Stimulated activated CD8-positive, alpha-beta memory T cell treated with anti-CD3 and anti-CD28 coated beads, Interleukin-15, amount 100 ng/mL, for 4 hours (primary cell): ENCODE measurements around the gene ZNF217.
"Not testable (repeated sequence)": the region's sequence is repeated elsewhere in the genome, so short reads cannot be mapped to it uniquely, and the experiment has no call there.

Source experiments
- DNase-seq, 2 donors: peaks; one replicate each; pipeline ENCODE4 v3.0.0-alpha.2; 2020; ENCODE audit warnings: low read depth in 2 of 2

Gene ZNF217

DNA sequence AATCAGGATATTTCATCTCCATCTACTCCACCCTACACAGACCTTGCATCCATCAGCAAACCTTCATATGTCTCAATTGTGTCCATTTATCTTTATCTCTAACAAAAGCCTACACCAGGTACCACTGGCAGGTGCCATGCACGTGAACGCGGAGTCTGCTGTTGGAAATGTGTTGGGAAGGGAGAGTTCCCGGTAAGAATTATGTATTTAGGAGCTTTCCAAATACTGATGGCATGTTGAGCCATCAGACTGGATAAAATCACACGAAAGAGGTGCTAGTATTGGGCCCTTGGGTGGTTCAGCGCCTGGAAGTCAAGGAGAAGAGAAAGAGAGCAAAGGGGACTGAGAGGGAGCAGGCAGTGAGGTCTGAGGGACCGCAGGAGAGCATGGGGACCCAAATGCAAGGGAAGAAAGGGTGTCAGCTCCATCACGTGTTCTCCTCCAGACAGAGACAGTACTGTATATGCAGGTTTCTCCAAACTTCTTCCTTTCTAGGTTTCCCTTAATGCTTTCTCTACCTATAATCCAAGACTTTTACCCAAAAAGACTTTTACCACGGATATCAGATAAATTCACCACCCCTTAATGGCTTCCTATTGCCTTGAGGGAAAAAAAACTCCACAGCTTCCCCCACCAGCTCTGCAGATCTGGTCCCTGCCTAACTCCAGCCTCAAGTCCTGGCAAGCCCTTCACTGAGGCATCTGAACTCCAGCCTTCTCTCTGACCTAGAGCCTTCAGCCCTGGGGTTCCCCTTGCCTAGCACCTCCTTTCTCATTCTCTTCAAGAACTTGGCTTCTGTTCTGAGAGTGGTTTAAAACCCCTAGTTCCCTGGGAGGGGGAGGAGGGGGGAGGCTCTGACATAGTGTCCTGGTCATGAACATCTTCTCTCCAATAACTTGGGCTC, 4.8 kb upstream of the ZNF217 start:
- no peak for DNase-seq

DNA sequence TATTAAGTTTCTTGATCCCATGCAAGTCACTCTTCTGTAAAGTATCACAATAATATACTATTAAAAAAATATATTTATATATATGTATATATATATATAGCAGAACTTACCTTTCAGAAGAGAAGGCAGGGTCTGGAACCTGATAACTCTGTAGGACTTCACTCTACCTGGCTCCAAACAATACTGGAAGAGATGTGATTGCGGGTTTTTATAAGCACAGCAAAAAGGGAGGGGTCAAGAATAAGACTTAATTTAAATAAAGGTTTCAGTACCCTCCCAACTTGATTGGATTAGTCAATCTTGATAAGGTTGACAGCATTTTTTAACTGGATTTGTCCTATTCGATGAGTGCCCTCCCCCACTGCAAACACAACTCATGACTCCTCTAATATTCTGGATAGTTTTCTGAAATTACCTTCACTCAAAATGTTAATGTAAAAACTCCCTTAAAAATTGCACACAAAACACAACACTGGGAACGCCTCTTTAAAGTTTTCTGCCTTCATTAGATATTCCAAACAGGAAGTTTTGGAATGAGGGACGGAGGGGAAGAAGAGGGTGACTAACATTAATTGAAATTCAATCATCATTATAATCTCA, 4.0 kb upstream of the ZNF217 start:
- DNase-seq = no peak

DNA sequence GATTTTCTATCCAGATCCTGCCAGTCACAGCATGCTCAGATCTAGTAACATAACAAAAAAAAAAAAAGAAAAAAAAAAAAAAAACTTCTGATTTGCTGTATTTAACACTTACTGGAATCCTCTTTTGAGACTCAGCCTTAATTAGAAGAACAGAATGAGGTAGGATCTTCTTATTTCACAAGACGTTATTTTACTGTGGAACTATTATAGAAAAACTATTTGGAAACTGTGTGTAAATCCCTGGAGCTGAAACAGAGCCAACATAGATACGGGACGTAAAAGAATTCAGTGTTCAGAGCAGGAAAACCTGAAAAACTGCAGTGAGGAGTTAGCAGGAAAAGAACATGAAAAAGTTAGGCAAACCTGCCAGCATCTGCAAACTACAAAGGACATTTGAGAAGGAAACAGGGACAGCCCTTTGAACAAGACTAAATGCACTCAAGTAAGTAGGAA, 3.4 kb upstream of the ZNF217 start:
- DNase-seq = no peak

DNA sequence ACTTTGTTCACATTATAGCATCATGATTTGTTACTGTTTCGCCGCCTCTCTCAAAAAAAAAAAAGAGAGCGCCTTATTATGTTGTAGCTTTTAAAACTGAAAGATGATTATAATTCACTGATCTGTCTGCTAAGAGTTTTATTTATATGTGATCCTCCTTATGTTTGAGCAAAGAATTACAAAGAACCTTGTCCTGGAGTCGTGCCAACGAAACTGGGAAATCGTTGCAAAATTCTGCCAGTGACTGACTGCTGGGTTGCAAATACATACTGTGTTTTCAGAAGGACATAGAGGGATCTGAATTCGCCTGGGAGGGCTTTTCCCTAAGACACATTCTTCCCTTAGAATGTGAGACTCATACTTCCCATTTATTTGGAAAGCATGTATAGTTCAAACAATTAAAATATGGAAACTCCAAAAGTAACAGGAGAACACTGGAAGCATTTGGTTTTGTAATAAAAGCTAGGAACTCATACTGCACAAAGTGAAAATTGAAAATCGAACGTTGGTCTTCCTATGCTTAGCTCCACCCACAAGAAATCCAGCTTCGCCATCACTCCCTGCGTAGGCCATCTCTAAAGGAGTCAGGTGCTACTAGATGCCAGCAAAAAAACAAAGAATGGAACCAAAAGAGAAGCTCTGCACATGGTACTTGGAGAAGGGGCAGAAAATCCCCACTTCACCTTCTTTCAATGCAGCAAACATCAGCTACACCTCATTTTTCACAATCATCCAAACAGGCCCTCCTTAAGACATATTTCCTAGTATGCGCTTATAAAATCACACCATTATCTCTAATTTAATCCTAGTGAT, 2.8 kb upstream of the ZNF217 start:
- not testable (repeated sequence) for DNase-seq

DNA sequence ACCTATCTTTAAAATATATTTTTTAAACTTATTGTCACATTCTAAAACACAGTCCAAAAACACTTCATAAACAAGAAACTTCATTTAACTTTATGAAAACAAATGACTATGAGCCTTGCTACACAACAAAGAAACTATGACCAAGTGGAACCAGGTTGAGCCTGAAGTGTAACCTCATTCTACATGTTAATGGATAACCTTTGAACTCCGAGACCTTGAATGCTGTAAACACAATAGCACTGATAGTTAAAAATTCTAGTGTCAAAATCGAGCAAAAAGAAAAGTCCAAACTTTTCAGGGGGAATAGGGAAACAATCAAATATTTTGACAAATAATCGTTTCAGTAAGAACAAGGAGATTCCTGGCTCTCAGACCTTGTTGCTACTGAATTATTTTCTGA, 2.1 kb upstream of the ZNF217 start:
- DNase-seq = not testable (repeated sequence)

DNA sequence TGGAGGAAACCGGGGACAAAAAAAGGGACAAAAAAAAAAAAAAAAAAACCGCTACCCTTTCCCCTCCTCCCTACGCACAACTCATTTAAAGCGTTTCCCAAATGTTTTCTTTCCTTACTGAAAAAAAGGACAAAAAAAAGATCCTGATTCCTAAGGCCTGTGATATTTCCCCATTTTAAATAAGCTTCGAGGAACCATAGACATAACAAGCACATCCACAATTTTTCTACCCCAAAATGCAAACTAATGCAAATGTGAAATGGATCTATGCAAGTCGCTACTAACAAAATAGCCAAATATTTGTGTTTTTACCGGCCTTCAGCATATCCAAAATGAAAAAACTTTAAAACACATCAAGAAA, 1.4 kb upstream of the ZNF217 start:
- no peak for DNase-seq

DNA sequence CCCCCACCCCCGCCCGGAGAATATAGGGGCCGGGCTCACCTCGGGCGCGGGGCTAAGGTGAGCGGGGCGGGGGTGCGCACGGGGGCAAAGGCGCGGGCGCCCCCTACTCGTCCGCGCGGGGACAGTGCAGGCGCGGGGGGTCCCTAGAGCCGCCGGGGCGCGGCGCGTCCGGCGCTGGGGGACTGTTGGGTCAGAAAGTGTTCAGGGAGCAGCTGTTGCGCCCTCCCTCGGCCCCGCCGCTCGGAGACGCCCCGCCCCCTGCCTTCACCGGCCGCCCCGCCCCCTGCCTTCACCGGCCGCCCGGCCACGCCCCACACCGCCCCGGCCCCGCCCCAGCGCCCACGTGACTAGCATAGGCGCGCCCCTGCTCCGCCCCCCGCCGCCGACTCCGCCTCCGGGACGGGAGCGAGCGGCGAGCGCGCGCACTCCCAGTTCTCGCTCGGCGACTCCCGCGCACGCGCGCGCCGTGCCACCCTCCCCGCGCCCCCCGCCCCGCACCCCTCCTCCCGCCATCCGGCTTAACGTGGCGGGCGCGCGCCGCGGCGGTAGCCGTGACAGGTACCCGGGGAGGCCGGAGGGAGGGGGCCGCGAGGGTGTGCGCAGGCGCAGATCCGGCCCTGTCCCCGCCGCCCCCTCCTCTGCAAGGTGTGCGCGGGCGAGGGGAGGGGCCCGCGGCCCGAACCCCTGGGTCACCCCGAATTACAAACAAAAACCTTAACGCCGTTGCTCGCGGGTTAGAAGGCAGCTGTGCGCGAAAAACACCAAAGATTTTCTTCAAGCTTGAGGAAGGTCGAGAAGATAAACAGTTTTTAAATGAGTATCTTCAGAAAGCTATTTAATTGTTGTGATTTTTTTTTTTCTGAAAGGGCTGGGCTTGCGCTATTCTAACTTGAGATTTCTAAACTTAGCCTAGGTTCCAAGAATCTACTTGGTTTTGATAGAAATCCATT, 704 bp upstream of the ZNF217 start:
- DNase-seq = peak; percentile 89 to 96

DNA sequence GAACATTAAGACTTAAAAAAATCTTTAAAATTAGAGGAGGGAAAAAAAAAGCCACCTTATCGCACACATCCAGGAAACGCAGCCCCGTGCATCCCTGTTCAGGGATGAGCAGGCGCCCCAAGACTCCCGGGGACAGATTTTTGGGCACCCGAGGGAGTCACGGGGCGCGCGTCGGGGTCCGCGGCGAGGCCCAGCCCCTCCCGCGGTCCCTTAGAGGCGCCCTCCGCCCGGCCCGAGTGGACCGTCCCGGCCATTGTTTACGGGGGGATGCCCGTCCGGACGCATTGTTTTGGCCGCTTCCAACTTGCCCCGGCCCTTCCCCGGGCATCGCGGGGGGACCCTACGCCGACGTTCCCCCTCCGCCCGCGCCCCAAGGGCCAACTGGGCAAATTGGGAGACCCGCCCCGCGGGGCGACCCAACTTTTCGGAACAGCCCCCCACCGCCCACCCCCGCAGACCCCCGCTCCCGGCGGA, 610 bp downstream of the ZNF217 start:
- no peak for DNase-seq

DNA sequence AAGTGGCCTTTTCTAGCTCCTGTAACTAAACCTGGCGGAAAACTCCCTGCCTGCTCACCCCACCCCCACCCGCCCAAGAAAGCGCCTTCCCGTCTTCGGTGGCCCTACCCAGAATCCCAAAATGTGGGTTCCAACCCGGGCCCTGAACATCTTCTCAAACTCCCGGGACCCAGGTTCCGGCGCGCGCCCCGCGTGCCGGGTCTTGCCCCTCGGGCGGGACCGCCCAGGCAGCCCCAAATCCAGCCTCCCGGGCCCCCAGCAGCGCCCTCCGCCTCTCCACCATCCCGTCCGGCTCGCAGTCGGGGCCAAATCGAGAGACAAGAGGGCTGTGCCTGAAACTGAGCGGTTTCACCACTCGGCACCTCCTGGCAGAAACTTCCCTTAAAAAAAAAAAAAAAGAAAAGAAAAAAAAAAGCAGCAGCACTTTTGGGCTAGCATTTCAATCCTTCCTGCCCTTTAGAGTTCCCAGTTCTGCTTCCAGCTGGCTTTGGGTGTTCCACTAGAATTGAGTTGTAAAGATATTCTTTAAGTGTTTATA, 1.1 kb downstream of the ZNF217 start:
- DNase-seq = peak in 1 of 2 donors; percentile 41

DNA sequence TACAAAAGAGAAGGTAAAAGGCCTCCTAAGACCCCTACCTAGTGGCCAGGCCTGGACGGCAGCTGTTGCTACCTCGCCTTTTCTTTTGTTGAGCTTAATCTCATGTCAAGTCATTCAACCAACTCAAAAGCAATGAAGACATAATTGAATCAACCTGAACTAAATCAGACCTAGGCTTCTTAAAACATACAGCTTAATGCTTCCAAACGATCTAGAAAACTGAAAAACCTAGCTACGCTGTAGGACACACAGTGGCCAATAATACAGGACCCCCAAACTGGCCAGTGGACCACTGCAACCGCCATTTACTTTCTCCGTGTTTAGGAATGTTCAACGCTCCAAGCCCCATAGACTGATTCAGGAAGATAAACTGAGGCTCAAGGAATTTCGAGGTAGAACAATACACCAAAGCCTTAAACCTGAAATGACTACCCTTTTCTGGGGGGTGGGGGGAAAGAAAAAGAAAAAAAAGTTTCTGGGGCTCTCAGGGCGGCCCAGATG, 1.6 kb downstream of the ZNF217 start:
- DNase-seq = not testable (repeated sequence)

DNA sequence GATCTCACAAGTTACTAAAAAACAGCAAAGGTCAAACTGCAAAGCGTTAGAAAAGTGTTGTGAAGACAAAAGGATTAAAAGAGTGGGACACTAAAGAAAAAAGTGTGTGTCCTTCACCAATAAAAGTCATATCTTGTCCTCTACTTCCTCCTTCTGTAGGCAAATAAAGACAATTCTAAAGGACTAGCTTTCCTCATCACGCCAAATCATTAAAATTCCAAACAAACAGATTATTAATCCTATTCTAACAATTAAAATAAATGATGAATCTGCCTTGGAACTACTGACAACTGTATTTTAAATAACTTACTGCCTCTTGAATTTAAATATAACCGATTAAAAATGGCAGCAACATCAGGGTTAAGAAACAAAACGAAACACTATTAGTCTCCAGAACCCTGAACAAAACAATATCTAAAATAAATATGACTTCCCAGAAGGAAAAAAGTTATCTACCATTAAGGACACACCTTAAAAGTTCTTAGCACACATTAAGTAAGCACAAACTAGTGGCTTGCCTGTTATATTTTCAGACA, 2.4 kb downstream of the ZNF217 start:
- DNase-seq = not testable (repeated sequence)

DNA sequence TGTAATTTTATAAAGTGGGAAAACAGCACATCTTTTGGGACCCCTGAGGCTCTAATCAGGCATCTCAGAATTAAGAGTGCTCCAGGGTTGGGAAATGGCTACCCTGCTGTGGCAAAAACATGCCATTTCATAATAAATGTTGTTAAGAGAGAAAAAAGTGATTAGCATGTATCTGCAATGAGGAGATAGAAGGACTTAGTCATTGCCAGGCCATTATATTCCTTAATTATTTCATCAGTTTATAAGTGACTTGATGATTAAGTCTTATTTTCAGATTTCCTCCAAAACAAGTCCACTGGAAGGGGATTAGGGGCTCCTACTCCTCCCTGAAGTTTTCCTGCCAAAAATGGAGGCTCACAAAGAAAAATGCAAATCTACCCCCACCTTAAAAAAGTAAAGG, 3.0 kb downstream of the ZNF217 start:
- not testable (repeated sequence) for DNase-seq

DNA sequence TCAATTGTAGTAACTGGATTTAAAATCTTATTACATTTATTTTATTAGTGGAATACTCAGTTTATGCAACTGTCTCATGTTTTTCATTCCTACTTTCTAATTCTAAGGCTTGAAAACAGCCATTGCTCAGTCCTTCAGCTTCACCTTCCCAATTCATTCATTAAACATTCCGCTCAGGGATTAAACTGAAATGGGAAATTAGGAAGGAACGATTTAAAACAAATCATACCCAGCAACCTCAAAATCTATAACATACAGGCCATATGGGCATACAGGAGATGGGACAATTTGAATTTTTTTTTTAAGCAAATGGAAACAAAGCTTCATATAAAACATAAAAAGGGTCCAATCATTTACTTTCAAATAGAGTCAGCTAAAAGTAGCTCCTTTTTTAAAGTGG, 3.5 kb downstream of the ZNF217 start:
- not testable (repeated sequence) for DNase-seq

DNA sequence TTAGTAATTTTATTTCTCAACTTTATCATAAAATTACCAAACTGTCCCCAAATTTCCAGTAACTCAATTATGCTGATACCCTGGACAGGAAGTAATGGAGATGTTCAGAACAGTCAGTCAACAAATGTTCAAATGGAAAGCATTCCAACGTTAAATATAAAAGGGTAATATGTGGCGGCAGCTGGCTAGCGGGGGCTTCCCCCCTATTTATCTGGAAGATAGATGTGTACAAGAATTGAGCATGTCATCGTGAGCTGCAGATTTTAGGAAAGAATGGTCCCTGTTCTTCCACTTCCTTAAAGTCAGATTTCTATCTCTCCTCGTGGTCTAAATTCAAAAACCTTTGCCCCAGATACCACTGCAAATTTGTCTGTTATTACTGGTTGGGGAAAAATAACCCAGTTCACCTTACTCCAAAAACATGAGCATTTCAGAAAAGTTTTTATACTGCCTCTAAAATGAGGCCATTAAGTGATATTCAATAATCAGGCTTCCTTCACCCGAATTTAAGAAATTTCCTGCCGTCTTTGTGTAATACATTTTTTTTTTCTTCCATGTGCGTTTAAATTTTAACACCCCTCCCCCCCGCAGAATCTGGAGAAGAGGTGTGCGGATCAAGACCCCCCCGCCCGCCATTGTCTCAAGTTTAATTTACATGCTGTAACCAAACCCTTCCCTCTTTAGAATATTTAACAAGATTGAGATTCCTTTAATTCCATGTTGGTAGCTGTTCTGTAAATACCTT, 4.1 kb downstream of the ZNF217 start:
- DNase-seq = not testable (repeated sequence)

DNA sequence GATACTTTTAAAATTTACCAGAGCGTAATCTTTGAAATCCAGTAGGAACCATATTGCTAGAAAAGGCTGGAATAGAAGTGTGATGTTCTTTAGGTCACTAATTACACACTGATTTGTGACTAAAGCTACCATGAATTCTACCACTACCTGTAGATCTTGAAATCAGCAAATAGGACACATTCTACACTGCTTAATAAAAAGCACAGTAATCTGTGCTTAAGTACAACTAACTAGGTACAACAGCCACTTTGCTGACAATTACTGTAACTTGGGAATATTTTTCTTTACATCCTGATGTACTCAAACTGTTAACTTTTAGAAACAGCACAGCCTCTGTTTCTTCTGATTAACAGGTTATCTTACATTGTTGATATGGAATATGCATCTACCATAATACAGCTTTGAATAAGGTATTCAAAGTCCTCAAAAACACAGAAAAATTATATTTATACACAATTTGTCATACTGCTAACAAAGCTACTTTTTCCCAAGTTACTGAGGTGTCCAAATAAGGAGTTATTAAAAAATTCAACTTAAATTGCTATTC, 6.4 kb downstream of the ZNF217 start:
- not testable (repeated sequence) for DNase-seq

DNA sequence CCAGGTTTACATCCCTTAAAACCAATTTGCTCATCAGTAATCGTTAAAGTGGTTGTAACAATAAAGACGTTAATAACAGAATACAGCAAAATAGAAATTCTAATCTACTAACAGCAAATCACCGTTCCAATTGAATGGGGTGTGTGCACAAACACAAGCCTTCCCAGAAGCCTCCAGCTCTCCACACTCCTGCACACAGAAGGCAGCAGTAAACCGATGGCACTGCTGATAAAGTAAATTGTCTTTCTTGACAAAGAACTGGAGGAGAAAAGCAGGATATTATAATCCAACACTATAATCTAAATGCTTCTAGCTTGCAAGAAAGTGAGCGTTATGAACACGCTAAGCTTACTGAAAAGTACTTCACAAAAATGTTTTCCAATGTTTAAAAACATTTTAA, 7.0 kb downstream of the ZNF217 start:
- no peak for DNase-seq

DNA sequence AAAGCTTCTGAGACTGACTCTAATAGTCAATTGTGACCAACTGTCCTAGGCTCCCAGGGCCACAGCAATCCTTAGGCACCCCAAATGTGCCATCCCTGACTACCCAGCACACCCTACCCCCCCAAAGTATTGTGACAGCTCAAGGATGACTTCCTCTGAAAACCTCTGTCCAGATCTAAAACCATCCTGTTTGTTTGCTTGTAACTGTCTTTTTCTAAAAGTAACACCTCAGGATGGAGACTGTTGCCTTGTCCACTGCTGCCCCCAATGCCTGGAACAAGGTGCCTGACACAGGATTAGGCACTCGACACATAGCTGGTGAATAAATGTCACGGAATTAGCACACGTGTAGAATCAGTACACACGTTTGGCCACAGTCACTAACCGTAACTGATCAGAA, 7.7 kb downstream of the ZNF217 start:
- DNase-seq = not testable (repeated sequence)

DNA sequence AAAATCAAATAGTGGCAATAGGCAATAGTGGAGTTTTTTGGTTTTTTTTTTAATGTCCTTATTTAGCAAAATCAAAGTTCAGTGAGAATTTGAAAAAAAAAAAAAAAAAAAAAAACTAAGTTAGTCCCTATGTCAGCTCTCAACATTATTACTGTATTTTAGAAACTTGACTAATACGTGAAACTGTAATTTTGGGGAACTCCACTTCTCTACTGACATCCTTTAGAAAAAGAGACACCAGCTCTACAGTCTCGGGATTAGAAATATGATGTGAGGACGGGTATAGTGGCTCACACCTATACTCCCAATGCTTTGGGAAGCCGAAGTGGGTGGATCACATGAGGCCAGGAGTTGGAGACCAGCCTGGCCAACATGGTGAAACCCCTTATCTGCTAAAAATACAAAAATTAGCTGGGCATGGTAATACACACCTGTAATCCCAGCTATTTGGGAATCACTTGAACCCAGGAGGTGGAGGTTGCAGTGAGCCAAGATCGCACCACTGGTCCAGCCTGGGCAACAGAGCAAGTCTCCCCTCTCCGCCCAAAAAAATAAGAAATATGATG, 8.6 kb downstream of the ZNF217 start:
- DNase-seq = not testable (repeated sequence)

DNA sequence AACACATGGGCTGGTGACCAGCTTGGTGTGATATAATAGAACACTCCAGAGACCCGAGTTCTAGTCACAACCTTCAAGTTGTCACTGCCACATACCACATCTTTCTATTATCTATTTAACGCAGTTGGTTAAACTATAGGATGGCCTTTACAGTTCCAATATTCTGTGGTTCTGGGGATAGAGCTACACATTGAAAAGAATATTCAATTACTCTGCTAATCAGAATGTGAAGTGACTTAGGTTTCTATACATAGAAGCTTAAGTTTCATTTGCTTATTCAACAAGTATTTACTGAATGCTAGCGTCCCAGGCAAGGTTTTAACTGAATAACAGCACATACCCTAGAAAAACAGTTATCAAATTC, 9.1 kb downstream of the ZNF217 start:
- not testable (repeated sequence) for DNase-seq
